ENCODE results near the gene TMEM121B. TPM values are rescaled to one million over a fixed set of nuclear protein-coding genes. Genes with fewer than 3 reads are reported as not detected.

Gene TMEM121B
- total RNA-seq (ENCODE audit: unreplicated experiment): 44.1 TPM
- long read RNA-seq, full-length matches to known transcripts: 5 of 5 reads
- long read RNA-seq, partial matches to known transcripts: 0 of 5 reads
- long read RNA-seq, other reads (novel, unspliced or antisense): 0 of 5 reads

DNA sequence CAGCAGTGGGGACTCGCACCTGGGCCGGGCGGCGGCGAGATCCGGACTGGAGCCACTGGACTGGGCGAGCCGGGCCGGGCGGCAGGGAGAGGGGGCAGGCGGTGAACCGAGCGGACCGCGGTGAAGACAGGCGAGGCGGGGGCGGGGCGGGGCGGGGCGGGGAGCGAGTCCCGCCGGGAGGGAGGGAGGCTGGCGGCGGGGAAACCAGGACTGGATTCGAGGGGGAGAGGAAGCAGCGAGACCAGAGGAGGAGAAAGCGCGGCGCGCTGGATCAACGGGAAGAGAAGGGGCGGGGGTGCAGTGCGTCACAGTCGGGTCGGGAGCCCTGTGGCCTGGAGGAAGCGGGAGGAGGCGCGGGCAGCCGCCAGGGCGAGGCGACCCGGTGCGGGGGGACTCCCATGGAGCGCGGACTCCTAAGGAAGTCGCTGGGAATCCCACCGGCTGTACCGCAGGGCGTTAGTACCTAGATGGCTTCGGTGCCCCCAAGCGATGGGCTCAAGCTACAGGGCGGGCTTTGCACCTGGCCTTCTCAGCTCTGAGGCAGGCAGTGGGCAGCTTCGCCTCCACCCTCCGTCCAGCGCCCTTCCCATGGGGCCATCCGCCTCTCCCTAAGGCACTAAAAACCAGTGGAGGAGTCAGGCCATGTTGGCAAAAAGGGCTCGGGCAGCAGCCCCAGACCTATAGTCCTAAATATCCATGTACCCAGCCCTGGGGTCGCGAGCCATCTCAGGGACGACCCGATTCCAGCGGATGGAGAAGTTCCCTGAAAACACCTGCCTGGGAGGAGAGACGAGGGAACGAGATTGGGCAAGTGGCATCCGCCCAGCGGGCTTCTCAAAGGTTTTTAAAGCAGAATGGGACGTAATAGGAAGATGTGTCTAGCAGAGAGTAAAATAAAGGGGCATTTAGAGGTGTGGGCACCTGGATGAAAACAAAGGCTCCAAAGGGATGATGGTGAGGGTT is at the start of gene TMEM121B:
TMEM121B (minus strand) TSS at position 128 of the 963 bp plus-strand sequence. CDS start 233 bp downstream, outside the sequence.
- DNase-seq: peak; percentile 94
- peaks cover 15% of the 10 kb centered on the region for H3K9me3 Mint-ChIP-seq (ENCODE audit: unreplicated experiment)
- H3K36me3 Mint-ChIP-seq (ENCODE audit: unreplicated experiment): no peaks in the 10 kb centered on the region
- peaks cover 18% of the 10 kb centered on the region for H3K27me3 Mint-ChIP-seq (ENCODE audit: unreplicated experiment)
- H3K27ac Mint-ChIP-seq (ENCODE audit: unreplicated experiment): peak within 1 kb of the TSS; percentile 75
- H3K4me3 Mint-ChIP-seq (ENCODE audit: unreplicated experiment): peak within 1 kb of the TSS; percentile 89
- H3K4me1 Mint-ChIP-seq (ENCODE audit: low read depth, unreplicated experiment): peaks cover 20% of the 10 kb centered on the region
- TF ChIP-seq, protein P1, sequence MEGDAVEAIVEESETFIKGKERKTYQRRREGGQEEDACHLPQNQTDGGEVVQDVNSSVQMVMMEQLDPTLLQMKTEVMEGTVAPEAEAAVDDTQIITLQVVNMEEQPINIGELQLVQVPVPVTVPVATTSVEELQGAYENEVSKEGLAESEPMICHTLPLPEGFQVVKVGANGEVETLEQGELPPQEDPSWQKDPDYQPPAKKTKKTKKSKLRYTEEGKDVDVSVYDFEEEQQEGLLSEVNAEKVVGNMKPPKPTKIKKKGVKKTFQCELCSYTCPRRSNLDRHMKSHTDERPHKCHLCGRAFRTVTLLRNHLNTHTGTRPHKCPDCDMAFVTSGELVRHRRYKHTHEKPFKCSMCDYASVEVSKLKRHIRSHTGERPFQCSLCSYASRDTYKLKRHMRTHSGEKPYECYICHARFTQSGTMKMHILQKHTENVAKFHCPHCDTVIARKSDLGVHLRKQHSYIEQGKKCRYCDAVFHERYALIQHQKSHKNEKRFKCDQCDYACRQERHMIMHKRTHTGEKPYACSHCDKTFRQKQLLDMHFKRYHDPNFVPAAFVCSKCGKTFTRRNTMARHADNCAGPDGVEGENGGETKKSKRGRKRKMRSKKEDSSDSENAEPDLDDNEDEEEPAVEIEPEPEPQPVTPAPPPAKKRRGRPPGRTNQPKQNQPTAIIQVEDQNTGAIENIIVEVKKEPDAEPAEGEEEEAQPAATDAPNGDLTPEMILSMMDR (IDR thresholded peaks at IDR 0.05; ENCODE audit: partially characterized antibody, unreplicated experiment): no peak

DNA sequence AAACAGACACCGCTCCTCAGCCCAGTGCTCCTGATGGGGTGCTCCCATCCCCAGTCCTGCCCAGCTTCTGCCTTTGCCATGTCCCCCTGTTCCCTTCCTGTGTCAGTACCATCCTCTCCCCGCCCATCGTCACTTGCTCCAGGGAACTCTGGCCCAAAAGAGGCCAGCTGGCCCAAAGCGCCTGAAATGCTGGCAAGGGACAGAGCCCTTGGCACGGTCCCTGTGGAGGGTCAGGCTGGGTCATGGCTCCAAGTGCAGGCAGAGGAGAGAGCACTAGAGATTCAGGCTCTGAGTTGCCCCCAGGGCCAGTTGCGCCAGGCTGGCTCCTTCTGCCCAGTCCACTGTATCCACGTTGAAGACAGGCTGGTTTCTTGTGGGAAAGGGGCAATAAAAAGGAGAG is 46.3 kb upstream of the TMEM121B start:
- peaks cover 8% of the 10 kb centered on the region for H3K9me3 Mint-ChIP-seq (ENCODE audit: unreplicated experiment)
- no peak overlapping the region for H3K4me3 Mint-ChIP-seq (ENCODE audit: unreplicated experiment)
- DNase-seq: no peak
- peaks cover 5% of the 10 kb centered on the region for H3K27me3 Mint-ChIP-seq (ENCODE audit: unreplicated experiment)
- TF ChIP-seq, protein P1 (IDR thresholded peaks at IDR 0.05; ENCODE audit: partially characterized antibody, unreplicated experiment): no peak
- no peak overlapping the region for H3K27ac Mint-ChIP-seq (ENCODE audit: unreplicated experiment)
- H3K36me3 Mint-ChIP-seq (ENCODE audit: unreplicated experiment): no peaks in the 10 kb centered on the region
- peaks cover 5% of the 10 kb centered on the region for H3K4me1 Mint-ChIP-seq (ENCODE audit: low read depth, unreplicated experiment)

DNA sequence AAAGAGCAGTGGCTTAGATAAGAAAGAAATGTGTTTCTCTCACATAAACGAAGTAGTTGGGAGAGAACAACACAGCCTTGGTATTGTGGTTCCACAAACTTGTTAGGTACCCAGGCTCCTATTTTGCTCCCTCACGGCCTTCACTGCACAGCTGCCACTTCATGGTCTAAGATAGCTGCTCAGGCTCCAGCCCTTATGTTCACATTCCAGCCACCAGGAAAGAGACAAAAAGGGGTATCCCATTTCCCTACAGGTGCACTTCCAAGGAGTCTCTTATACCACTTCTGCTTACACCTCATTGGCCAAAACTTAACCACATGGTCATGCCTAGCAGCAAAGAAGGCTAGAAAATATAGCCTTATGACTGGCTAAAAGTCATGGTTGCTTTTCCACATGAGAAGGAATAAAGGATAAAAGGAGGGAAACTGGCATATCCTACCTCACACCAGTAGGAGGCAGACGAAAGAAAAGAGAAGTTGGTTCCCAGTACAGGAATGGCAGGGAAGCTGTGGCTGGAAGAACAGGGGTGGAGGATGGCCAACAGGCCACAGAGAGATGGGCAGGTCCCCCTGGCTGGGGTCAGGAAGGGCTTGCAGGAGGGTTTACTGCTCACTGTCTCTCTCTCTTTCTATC is 43.3 kb upstream of the TMEM121B start:
- Mint-ChIP-seq H3K27ac (ENCODE audit: unreplicated experiment) (no peak overlapping the region), H3K36me3 (ENCODE audit: unreplicated experiment) (no peaks in the 10 kb centered on the region), H3K4me1 (ENCODE audit: low read depth, unreplicated experiment) (peaks cover 8% of the 10 kb centered on the region), H3K27me3 (ENCODE audit: unreplicated experiment) (peaks cover 7% of the 10 kb centered on the region), H3K4me3 (ENCODE audit: unreplicated experiment) (no peak overlapping the region), H3K9me3 (ENCODE audit: unreplicated experiment) (peaks cover 8% of the 10 kb centered on the region)
- TF ChIP-seq, protein P1 (IDR thresholded peaks at IDR 0.05; ENCODE audit: partially characterized antibody, unreplicated experiment): peak; percentile 39
- DNase-seq: no peak

DNA sequence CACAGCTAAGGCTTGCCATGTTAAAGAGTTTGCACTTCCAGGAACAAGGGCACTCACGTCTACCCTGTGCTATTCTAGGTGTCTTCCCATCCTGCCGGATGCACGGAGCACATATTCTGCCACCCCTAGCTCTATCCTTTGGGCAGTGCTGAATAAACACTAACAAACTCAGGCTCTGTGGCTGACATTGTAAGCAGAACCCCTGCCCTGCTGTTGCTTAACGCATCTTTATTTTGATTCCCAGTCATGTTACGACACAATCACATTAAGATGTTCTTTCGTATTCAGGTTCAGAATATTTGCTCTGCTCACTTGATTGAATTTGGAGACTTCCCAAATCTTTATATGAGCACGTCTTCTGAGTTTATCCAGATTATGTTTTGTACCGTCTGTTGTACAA is 41.6 kb upstream of the TMEM121B start:
- H3K27me3 Mint-ChIP-seq (ENCODE audit: unreplicated experiment): peaks cover 7% of the 10 kb centered on the region
- no peaks in the 10 kb centered on the region for H3K36me3 Mint-ChIP-seq (ENCODE audit: unreplicated experiment)
- H3K4me1 Mint-ChIP-seq (ENCODE audit: low read depth, unreplicated experiment): peaks cover 8% of the 10 kb centered on the region
- no peak for DNase-seq
- no peak overlapping the region for H3K27ac Mint-ChIP-seq (ENCODE audit: unreplicated experiment)
- H3K4me3 Mint-ChIP-seq (ENCODE audit: unreplicated experiment): no peak overlapping the region
- peaks cover 12% of the 10 kb centered on the region for H3K9me3 Mint-ChIP-seq (ENCODE audit: unreplicated experiment)
- TF ChIP-seq, protein P1 (IDR thresholded peaks at IDR 0.05; ENCODE audit: partially characterized antibody, unreplicated experiment): no peak

Data from glutamatergic neuron (in vitro differentiated cells).